Right renal pelvis (tissue), 4 donors: ENCODE results near the gene GZMH. TPM values are rescaled to one million over a fixed set of nuclear protein-coding genes. Genes with fewer than 3 reads are reported as not detected.
"Not testable (repeated sequence)": the region's sequence is repeated elsewhere in the genome, so short reads cannot be mapped to it uniquely, and the experiment has no call there.

ENCODE experiments used
- DNase-seq, 4 donors: peaks; one replicate each; pipeline ENCODE4 v3.0.0-alpha.2; 2013; ENCODE audit warnings: low read depth in 4 of 4, low spot score in 3 of 4, missing footprints in 1 of 4
- polyA plus RNA-seq, 4 donors: library from polyadenylated mRNA; unstranded; fragments of 120-200 nt; gene quantifications; one replicate each; pipeline ENCODE4 v1.2.1, GENCODE V29; 2013; ENCODE audit not compliant: insufficient read length in 4 of 4

Gene GZMH, protein sequence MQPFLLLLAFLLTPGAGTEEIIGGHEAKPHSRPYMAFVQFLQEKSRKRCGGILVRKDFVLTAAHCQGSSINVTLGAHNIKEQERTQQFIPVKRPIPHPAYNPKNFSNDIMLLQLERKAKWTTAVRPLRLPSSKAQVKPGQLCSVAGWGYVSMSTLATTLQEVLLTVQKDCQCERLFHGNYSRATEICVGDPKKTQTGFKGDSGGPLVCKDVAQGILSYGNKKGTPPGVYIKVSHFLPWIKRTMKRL
- under 1 TPM in 3 of 4 donors, not detected in 1; 0.06 to 0.29 (median 0.24) TPM for polyA plus RNA-seq

DNA sequence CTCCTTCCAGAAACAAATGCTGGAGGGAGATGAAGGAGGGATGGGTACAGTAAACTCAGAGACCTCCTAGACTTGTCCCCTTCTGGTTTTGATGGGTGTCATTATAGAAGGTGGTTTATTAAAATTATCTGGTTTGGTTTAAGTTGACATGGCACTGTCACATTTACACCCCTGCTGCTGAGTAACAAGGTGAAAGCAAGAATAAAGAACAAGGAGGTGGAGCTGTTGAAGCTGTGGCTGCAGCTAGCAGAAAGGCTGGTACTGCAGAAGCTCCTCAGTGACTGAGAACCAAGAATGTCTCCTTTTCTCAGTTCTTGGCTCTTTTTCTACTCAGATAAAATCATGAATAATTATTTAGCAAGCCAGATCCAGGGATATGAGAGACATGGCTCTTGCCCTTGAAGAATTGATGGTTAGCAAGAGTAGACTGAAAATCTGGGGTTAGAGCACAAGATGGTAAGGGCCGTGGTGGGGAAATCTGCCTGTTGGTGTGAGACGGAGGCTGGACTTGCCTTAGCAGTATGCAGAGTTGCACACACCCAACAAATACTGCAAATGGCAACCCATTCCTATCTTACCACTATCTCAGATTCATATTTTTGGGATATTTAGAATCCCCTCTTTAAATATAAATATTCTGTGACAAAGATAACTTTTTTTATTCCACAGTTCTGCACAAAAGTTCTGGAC lies at the start of gene GZMH:
TSS of gene GZMH (minus strand) at position 31 of the 690 bp plus-strand sequence. CDS start 72 bp downstream, outside the sequence.
- DNase-seq, result no peak

DNA sequence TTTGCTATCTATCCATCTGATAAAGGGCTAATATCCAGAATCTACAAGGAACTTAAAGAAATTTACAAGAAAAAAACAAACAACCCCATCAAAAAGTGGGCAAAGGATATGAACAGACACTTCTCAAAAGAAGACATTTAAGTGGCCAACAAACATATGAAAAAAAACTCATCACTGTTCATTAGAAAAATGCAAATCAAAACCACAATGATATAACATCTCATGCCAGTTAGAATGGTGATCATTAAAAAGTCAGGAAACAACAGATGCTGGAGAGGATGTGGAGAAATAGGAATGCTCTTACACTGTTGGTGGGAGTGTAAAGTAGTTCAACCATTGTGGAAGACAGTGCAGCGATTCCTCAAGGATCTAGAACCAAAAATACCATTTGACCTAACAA lies 38.9 kb upstream of the GZMH start:
- DNase-seq, result not testable (repeated sequence)

DNA sequence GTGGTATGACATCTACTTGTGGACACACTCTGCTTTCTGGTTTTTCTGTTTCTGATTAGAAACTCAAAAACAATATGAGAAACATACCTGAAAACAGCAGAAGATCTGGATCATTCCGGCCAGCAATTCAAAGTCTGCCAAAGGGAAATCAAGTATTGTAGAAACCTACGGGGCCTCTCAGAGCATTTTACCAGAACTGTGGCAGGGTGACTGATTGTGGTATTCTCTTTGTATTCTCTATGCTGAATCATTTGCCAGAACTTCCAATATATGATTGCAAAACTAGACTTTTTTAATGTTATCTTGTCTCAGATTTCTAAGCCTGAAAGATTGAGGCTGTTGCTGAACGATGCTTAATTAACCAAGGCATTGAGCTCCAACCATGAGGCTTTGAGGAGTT lies 30.4 kb upstream of the GZMH start:
- no peak for DNase-seq

DNA sequence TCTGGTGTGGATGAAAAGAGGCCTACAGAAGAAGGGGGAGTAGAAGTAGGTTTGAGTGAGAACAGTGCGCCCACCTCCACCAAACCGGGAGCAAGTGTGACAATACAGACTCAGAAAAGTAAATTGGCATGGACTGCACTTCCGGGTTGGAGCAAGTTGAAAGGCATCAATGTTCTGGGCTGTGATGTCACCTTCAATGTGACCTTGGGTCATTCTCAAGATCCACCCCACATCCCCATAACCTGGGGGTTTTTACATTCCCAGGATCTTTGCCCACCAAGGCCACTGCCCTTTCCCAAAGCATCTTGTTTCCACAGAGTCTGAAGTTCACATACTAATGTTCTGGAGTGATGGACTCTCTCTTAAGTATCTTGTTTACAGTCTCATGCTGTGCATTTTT lies 29.8 kb upstream of the GZMH start:
- no peak for DNase-seq

DNA sequence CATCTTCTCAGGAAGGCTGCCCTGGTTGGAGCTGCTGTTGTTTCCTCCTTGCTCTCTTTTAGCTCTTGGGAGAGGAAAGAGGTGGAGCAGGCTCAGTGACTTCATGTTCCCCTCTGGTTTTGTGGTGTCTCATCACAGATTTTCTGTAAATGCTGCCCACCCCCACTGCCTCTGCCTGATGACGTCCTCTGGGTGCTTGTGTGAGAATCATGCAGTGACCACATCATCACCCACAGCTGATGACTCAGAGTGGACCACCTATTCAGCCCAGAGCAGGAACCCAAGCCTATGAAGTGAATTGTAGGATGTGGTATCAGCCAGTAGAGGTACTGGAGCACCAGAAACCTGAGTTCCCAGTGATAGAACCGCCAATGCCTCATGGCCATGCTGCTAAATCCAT lies 24.7 kb upstream of the GZMH start, which contains the start of gene GZMB:
TSS of gene GZMB (minus strand) at position 33 of the 400 bp plus-strand sequence. CDS start at position 3, 30 bp downstream.
- no peak for DNase-seq

DNA sequence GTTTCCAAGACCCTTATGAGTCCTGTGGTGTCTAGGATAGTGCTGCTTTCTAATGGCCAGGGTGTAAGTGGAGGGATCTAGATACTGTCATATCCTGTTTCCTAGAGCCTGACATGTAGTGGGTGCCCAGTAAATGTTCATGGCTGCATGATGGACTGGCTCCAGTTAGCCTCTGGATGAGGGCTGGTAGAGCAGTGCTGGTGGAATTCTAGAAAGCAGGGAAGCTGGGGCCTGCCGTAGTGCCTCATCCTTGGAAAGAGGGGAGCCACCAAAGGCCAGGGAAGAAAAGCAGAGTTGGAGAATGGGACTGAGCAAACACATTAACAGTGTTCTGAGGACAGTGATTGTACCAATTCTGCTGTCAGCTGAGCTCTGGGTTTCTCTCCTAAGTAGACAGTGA lies 23.9 kb upstream of the GZMH start:
- DNase-seq, result no peak

DNA sequence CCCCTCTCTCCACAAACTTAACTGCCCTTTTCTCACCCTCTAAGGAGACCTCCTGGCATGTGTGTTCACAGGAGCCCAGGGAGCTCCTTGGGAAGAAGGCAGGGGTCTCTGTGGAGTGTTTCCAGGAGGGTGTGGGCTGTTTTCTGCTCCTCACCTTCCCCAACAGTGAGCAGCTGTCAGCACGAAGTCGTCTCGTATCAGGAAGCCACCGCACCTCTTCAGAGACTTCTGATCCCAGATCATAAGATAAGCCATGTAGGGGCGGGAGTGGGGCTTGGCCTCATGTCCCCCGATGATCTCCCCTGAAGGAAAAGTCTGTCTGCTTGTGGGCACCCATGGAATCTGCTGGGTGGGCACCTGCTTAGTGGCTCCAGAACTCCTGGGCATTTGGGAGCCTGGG lies 23.3 kb upstream of the GZMH start:
- DNase-seq, result no peak

DNA sequence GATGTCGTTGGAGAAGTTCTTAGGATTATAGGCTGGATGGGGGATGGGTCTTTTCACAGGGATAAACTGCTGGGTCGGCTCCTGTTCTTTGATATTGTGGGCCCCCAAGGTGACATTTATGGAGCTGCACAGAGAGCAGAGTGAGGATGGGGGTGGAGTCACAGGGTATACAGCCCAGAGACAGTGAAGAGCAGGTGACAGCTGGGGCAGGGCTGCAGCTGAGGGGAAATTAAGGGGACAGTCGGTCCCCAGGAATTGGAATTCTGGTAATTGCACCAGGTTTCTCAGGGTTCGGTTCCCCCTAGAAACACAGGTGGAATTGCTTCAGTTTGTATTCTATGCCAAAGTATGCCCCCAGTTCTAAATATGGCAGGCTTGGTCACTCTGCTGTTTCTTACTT lies 22.9 kb upstream of the GZMH start:
- DNase-seq, result no peak

DNA sequence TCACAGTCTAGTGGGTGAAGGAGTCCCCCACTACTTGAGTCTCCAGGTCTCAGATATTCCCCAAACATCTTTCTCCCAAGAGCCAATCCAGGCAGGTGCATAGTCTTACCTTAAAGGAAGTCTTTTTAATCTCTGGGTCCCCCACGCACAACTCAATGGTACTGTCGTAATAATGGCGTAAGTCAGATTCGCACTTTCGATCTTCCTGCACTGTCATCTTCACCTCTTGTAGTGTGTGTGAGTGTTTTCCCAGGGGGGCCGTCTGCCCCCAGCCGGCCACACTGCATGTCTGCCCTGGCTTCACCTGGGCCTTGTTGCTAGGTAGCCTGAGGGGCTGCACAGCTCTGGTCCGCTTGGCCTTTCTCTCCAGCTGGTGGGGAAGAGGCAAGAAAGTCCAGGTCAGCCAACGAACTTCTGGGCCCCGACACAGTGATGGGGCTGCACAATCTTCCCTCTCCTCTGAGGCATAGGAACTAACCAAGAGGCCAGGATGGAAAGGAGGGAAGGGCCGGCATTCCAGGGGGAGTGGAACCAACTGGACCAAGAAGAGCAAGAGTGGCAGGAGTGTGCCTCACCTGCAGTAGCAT lies 22.4 kb upstream of the GZMH start:
- DNase-seq, result no peak

DNA sequence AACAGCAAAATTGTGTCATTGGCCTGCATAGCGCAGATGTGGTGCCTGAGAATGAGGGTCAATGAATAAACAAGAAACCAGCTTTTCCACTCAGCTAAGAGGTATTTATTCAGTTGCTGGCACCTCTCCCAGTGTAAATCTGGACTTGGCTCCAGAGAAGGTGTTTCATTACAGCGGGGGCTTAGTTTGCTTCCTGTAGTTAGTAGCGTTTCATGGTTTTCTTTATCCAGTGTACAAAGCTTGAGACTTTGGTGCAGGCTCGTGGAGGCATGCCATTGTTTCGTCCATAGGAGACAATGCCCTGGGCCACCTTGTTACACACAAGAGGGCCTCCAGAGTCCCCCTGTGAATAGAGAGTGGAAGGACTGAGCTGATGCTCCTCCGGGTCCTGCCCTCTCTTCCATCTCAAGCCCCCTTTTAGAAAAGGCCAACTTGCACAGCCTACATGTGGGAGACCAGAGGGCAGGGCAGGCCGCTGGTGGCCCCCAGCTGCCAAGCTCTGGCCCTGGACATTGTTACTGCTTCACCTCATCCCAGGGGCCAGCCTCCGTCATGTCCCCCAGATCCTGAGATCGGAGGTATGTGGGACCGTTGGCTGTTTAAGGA lies 21.5 kb upstream of the GZMH start:
- peak in 2 of 4 donors; percentile 2 to 7 for DNase-seq

DNA sequence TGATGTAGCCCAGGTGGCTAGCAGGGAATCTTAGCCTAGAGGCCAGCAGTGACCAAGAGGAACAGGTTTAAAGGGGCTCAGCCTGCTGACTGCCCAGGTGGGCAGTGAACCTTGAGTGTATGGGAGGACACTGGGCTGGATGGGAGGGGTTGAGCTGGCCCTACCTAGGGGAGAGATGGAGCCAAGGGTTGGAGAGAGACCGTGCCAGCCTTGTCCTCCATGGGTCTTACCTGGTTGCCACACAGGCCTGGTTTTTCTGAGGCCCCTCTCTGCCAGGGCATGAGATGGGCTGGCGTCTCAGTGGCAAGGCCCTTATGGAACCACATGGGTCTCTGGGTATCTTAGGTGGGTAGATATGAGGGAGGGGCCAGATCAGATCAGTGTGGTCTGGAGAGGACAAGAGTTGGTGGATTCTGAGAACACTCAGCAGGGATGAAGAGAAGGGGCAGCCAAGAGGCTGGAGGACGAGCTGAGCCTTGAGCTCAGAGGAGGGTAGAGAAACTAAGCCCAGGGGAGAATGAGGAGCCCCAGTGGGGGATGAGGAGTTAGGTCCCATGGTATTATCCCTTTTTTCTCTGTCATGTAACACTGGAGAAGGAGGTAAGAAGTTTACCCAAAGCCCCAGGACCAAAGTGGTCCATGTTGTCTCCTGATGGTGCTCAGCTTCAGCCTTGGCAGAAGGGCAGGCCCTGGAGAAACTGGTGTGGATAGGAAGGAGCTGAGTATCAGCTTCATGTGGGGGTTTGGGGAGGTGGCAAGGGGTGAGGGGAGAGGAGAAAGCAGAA lies 20.8 kb upstream of the GZMH start:
- DNase-seq, result no peak

DNA sequence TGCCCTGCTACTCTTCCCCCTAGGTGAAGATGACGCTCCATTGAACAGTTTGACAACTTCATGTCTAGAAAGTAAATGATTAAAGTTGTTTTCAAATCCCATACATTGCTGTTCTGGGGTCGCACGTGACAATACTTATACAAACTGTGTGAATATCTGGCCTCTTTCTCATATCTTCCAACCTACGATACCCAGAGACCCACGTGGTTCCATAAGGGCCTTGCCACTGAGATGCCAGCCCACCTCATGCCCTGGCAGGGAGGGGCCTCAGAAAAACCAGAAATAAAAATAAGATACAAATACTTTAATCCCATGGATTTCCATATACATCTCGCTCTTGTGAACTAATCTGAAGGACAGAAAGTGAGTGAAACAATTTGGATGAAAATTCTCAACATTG lies 20.0 kb upstream of the GZMH start:
- no peak for DNase-seq

DNA sequence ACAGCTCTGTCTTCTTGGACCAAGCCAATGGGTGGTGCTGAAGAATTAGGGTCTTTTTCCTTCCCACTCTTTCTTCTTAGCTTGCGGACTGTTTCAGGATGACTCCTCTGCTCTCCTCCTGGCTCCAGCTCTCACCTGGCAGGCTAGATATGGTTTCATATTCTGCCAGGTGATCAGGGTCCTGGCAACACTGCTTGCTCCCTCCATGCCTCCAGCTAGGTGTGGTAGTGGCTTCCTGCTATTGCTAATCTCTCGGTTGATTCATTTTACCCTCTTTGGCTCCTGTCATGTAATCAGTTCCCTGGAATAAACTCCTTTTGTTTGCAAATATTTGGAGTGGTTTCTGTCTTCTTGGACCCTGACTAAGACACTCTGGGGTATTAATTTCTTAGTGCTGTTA lies 4.3 kb upstream of the GZMH start:
- no peak for DNase-seq

DNA sequence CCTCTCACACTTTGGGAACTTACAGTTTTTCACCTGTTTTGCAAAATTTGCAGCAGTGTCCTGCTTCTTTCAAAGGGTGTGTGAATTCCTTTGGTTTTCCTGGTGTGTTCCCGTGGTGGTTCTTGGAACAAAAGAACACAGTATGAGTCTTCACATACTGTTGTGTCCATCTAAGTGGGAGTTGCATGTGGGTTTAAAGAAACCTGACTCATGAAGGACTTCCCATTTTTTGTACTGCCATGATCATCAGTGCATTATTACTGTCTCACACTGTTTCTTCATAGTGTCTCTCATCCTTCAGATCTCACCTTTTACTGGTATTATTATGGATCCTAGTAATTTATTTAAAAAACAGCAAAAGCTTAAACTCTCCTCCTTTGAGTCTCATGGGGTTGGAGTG lies 3.8 kb upstream of the GZMH start:
- no peak for DNase-seq

DNA sequence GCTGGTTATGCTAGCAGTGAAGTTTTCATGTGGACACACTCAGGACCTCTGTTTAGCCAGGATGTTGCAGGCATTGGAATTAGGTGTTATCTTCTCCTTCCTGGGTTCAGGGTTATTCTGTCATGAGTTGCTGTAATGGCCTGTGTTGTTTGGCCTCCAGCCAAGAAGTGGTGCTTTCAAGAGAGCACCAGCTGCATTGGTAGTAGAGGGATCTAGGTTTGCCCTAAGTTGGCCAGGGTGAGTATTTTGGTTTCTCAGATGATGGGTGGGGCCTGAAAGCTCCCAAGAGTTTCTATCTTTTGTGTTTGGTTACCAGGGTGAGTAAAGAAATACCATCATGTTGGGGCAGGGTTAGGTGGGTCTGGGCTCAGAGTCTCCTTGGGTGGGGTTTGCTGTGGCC lies 2.7 kb upstream of the GZMH start:
- DNase-seq, result no peak

DNA sequence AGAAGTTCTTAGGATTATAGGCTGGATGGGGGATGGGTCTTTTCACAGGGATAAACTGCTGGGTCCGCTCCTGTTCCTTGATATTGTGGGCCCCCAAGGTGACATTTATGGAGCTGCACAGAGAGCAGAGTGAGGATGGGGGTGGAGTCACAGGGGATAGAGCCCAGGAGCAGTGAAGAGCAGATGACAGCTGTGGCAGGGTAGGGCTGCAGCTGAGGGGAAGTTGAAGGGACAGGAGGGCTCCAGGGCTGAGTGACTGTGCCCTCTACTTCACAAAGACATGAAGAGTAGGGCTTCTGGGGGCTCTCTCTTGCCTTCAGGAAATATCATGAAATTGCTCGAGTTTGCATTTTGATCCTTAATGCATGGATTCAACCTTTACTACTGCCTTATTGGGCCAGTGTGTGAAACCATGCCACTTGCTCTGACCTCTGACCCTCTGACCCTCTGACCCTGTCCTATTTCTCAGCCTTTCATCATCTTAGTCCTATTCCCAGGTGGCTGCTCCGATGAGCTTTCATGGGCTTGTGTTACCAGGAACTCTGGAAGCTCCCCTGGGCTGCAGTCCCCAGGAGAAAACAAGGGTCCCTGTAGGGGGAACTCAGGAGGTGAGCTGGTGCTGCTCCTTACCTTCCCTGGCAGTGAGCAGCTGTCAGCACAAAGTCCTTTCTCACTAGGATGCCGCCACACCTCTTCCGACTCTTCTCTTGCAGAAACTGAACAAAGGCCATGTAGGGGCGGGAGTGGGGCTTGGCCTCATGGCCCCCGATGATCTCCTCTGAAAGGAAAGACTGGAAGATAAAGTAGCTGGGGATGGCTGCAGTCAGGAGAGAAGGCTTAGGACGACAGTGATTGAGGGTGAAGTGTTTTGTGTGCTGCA lies 1.6 kb downstream of the GZMH start:
- DNase-seq, result no peak

DNA sequence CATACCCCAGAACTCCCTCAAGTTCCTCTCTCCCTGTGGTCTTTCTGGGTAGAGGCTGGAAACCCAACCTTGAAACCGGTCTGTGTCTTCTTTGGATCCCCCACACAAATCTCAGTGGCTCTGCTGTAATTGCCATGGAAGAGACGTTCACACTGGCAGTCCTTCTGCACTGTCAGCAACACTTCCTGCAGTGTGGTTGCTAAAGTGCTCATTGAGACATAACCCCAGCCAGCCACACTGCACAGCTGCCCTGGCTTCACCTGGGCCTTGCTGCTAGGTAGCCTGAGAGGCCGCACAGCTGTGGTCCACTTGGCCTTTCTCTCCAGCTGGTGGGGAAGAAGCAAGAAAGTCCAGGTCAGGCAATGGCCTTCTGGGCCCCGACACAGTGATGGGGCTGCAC lies 2.4 kb downstream of the GZMH start:
- no peak for DNase-seq

DNA sequence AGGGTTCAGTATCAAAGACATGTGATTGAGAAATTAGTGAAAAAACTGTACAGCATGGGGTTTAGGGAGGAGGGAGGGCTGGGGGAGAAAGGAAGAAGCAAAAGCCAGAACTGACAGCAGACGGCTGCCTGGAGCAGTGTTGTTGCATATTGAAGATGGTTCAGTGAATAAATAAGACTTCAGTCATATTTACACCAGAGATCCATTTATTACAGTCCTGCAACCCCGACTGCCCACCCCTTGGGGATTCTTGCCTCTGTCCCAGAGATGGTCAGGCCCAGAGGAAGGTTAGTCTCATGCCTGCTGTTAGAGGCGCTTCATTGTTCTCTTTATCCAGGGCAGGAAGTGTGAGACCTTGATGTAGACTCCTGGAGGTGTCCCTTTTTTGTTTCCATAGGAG lies 3.2 kb downstream of the GZMH start:
- DNase-seq, result no peak

DNA sequence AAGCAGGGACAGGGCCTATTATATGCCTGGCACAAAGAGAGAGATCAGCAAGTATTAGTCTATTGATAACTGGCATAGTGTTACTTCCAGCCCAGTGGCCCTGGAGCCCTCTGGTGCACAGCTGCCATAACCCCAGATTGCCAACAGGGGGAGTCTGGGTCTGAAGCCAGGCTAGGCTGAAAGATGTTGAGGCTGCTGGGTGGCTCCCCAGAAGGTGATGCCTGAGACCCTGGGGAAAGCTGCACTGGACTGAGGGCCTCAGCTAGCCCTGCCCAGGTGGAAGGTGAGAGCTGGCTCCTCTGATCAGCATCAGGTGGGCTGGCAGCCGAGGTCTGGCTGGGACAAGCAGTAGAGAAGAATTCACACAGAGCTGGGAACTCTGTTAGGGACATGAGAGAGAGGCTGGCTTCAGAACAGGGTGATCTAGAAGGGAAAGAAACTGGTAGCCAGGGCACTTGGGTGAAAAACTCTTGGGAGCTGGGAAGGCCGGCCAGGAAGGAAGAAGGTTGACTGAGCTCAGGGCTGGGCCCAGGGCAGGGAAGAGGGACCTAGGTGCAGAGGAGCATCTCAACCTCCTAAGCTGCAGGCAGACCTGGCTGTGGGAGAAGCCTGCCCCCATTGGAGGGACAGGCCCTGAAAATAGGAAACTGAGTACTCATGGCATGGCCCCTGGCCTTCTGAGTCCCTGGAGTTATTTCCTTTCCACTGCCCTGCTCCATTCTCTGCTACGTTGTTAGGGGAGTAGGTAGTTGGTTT lies 3.9 kb downstream of the GZMH start:
- DNase-seq, result no peak
